RCC 7860 (cell line): ENCODE results near the gene UCK1.
"Not testable (repeated sequence)": the region's sequence is repeated elsewhere in the genome, so short reads cannot be mapped to it uniquely, and the experiment has no call there.

Experiments
- DNase-seq: peaks from one replicate; pipeline ENCODE4 v3.0.0-alpha.2; 2015; ENCODE audit warnings: low spot score
- FAIRE-seq: peaks from 2 replicates; lab custom pipeline; 2012; peaks lifted over from hg19 to GRCh38; lab: Jason Lieb, UNC

The UCK1 gene

GRCh38 chr9:131523451-131524435, 7.3 kb downstream of the UCK1 start:
- FAIRE-seq: no peak
- DNase-seq: no peak

- DNase-seq: no peak
- FAIRE-seq: no peak
Observed at GRCh38 chr9:131523086-131523388, 8.0 kb downstream of the UCK1 start.

GRCh38 chr9:131522257-131523085, 8.6 kb downstream of the UCK1 start:
- FAIRE-seq: no peak
- no peak for DNase-seq

- FAIRE-seq: no peak
- no peak for DNase-seq
Observed at GRCh38 chr9:131521822-131522221, 9.2 kb downstream of the UCK1 start.

- FAIRE-seq (no peak), DNase-seq (no peak)
Observed at GRCh38 chr9:131521203-131521602, 9.9 kb downstream of the UCK1 start.

- FAIRE-seq (no peak), DNase-seq (no peak)
Observed at GRCh38 chr9:131520503-131520902, 10.6 kb downstream of the UCK1 start.

GRCh38 chr9:131518553-131518952, 12.5 kb downstream of the UCK1 start:
- DNase-seq (no peak), FAIRE-seq (no peak)

GRCh38 chr9:131517761-131518190, 13.3 kb downstream of the UCK1 start:
- FAIRE-seq (no peak), DNase-seq (no peak)

- FAIRE-seq (no peak), DNase-seq (no peak)
Observed at GRCh38 chr9:131516930-131517329, 14.1 kb downstream of the UCK1 start.

- no peak for DNase-seq
- no peak for FAIRE-seq
Observed at GRCh38 chr9:131516100-131516499, 15.0 kb downstream of the UCK1 start.

- not testable (repeated sequence) for FAIRE-seq
Observed at GRCh38 chr9:131515559-131516031, 15.5 kb downstream of the UCK1 start.

GRCh38 chr9:131513177-131513576, 17.9 kb downstream of the UCK1 start:
- DNase-seq: no peak
- FAIRE-seq: no peak

More at GRCh38 chr9:131515559-131516031, 15.5 kb downstream of the UCK1 start:
- not testable (repeated sequence) for DNase-seq

GRCh38 chr9:131511880-131512279, 19.2 kb downstream of the UCK1 start:
- DNase-seq (no peak), FAIRE-seq (no peak)

GRCh38 chr9:131511416-131511815, 19.6 kb downstream of the UCK1 start:
- FAIRE-seq (no peak), DNase-seq (no peak)

- FAIRE-seq (no peak), DNase-seq (no peak)
Observed at GRCh38 chr9:131505012-131505411, 26.1 kb downstream of the UCK1 start.

- FAIRE-seq (no peak), DNase-seq (peak; percentile 30)
Observed at GRCh38 chr9:131503626-131504465, 27.2 kb downstream of the UCK1 start.

GRCh38 chr9:131502781-131503625, 28.1 kb downstream of the UCK1 start, which contains the start of gene POMT1:
POMT1 (plus strand) TSS chr9:131502918; CDS start chr9:131504219, 1,301 bp downstream.
- no peak for FAIRE-seq

GRCh38 chr9:131500939-131501541, 30.0 kb downstream of the UCK1 start:
- peak; percentile 21 for FAIRE-seq

More at GRCh38 chr9:131502781-131503625, 28.1 kb downstream of the UCK1 start, which contains the start of gene POMT1:
- DNase-seq: peak; percentile 66

GRCh38 chr9:131500377-131500776, 30.7 kb downstream of the UCK1 start:
- DNase-seq: no peak
- no peak for FAIRE-seq

More at GRCh38 chr9:131500939-131501541, 30.0 kb downstream of the UCK1 start:
- DNase-seq: peak; percentile 43
